Epithelial cell of proximal tubule (primary cell): ENCODE results near the gene CACNG4. TPM values are rescaled to one million over a fixed set of nuclear protein-coding genes. Genes with fewer than 3 reads are reported as not detected.
A peak's percentile ranks its signal among the peaks of the same experiment; 100 is the strongest.

Source experiments
- DNase-seq: peaks from one replicate; pipeline ENCODE4 v3.0.0-alpha.2; 2011; ENCODE audit warnings: low read depth
- H3K4me3 ChIP-seq: 2 replicates; pipeline ENCODE4 v1.5.1; 2011; ENCODE audit warnings: low read depth, mild to moderate bottlenecking, low read length
- CTCF ChIP-seq: conservative IDR thresholded peaks from 2 replicates; pipeline ENCODE4 v1.5.1; 2012; ENCODE audit warnings: low read depth, mild to moderate bottlenecking, low read length
- total RNA-seq: library from RNA; depleted of rRNA; stranded (reverse); fragments of >200 nt; gene quantifications from 2 replicates; pipeline ENCODE4 v1.2.3, GENCODE V29; 2015

The CACNG4 gene
- total RNA-seq, 1 donor from 2014 or later = 0.29 TPM

- TF ChIP-seq CTCF = no peak
- no peak for DNase-seq
- H3K4me3 ChIP-seq = no peak overlapping the region
These were observed 28.8 kb upstream of the CACNG4 start for GRCh38 chr17:66935717-66936116.

- DNase-seq = no peak
- no peak for TF ChIP-seq CTCF
- no peak overlapping the region for H3K4me3 ChIP-seq
These were observed 25.9 kb upstream of the CACNG4 start for GRCh38 chr17:66938656-66939055.

- no peak overlapping the region for H3K4me3 ChIP-seq
- no peak for DNase-seq
- TF ChIP-seq CTCF = no peak
These were observed 24.9 kb upstream of the CACNG4 start for GRCh38 chr17:66939461-66940114.

- H3K4me3 ChIP-seq = no peak overlapping the region
- no peak for DNase-seq
- TF ChIP-seq CTCF = no peak
These were observed 23.3 kb upstream of the CACNG4 start for GRCh38 chr17:66941249-66941648.

GRCh38 chr17:66941773-66942450 lies 22.6 kb upstream of the CACNG4 start:
- no peak for TF ChIP-seq CTCF
- no peak for DNase-seq
- no peak overlapping the region for H3K4me3 ChIP-seq

GRCh38 chr17:66942451-66943264 lies 21.8 kb upstream of the CACNG4 start:
- peak; percentile 37 for TF ChIP-seq CTCF
- no peak for DNase-seq
- no peak overlapping the region for H3K4me3 ChIP-seq
